Caco-2 (cell line): ENCODE measurements around the gene PRCD. TPM values are rescaled to one million over a fixed set of nuclear protein-coding genes. Genes with fewer than 3 reads are reported as not detected.
A peak's percentile ranks its signal among the peaks of the same experiment; 100 is the strongest.

ENCODE experiments used
- BruUV-seq: library from RNA; stranded (reverse); fragments of 400-500 nt; replicated peaks from 2 replicates; lab custom pipeline; 2021; lab: Mats Ljungman, UMichigan
- CTCF ChIA-PET: fragments of 300-600 bp; sonication (Branson Sonifier 250); formaldehyde crosslinking; loops from one replicate; lab custom pipeline; 2022; ENCODE audit warnings: antibody characterized with exemption; lab: Charles Lee
- POLR2A ChIA-PET: fragments of 300-600 bp; sonication (Branson Sonifier 250); formaldehyde crosslinking; loops from one replicate; lab custom pipeline; 2022; ENCODE audit warnings: antibody characterized with exemption; lab: Charles Lee
- DNase-seq, 2 experiments: peaks; one replicate each; pipeline versions ENCODE4 v3.0.0 to v3.0.0-alpha.2; 2020 to 2022
- H3K27me3 ChIP-seq: replicated peaks from 2 replicates; pipeline ENCODE4 v1.6.0; 2011; ENCODE audit warnings: low read length; ENCODE audit not compliant: control insufficient read depth, insufficient read depth
- H3K36me3 ChIP-seq: 2 replicates; pipeline ENCODE4 v1.5.1; 2011; ENCODE audit warnings: low read length; ENCODE audit not compliant: control insufficient read depth, insufficient read depth
- H3K4me1 ChIP-seq: fragments of 250-450 bp; sonication (Bioruptor Pico); 2 replicates; pipeline ENCODE4 v1.5.1; 2020; ENCODE audit warnings: mild to moderate bottlenecking
- H3K4me3 ChIP-seq: 2 replicates; pipeline ENCODE4 v1.5.1; 2011; ENCODE audit warnings: low read depth, mild to moderate bottlenecking, control low read depth, low read length
- H3K9me3 ChIP-seq: fragments of 250-450 bp; sonication (Bioruptor Pico); 2 replicates; pipeline ENCODE4 v1.5.1; 2020; ENCODE audit warnings: mild to moderate bottlenecking, moderate library complexity
- H3K27ac Mint-ChIP-seq: one replicate; pipeline ENCODE4 v1.8.0; 2022; ENCODE audit warnings: mixed read lengths; ENCODE audit not compliant: unreplicated experiment
- H3K27me3 Mint-ChIP-seq: one replicate; pipeline ENCODE4 v1.8.0; 2022; ENCODE audit warnings: mixed read lengths; ENCODE audit not compliant: insufficient read depth, unreplicated experiment
- H3K36me3 Mint-ChIP-seq: one replicate; pipeline ENCODE4 v1.8.0; 2022; ENCODE audit warnings: mild to moderate bottlenecking, mixed read lengths; ENCODE audit not compliant: insufficient read depth, unreplicated experiment
- H3K4me1 Mint-ChIP-seq: one replicate; pipeline ENCODE4 v1.8.0; 2022; ENCODE audit warnings: low read depth, mixed read lengths; ENCODE audit not compliant: unreplicated experiment
- H3K4me3 Mint-ChIP-seq: one replicate; pipeline ENCODE4 v1.8.0; 2022; ENCODE audit warnings: mild to moderate bottlenecking, moderate library complexity, mixed read lengths; ENCODE audit not compliant: unreplicated experiment
- H3K9me3 Mint-ChIP-seq: one replicate; pipeline ENCODE4 v1.8.0; 2022; ENCODE audit warnings: mixed read lengths; ENCODE audit not compliant: unreplicated experiment
- CTCF ChIP-seq, 2 experiments: fragments of 200-600 bp in 1 of 2; IDR thresholded peaks; 1 replicate in 1 of 2; 2 replicates in 1 of 2; pipeline versions ENCODE4 v1.5.1 to v1.8.0; 2011 to 2022; ENCODE audit warnings: antibody characterized with exemption in 1 of 2, control low read depth in 1 of 2, inconsistent platforms in 1 of 2, low read depth in 1 of 2, low read length in 1 of 2, mild to moderate bottlenecking in 1 of 2, moderate library complexity in 1 of 2; ENCODE audit not compliant: insufficient read depth in 1 of 2, severe bottlenecking in 1 of 2, unreplicated experiment in 1 of 2
- intact Hi-C: fragments of 100-400 bp; cut with micrococcal nuclease; formaldehyde crosslinking; loops from one replicate; pipeline ENCODE4 v1.10.0; 2022; ENCODE audit not compliant: unreplicated experiment
- total RNA-seq: library from RNA; stranded (reverse); gene quantifications from 2 replicates; pipeline ENCODE4 v1.2.3, GENCODE V29; 2022

PRCD gene
- total RNA-seq, 1 experiment from 2014 or later: not detected

DNA sequence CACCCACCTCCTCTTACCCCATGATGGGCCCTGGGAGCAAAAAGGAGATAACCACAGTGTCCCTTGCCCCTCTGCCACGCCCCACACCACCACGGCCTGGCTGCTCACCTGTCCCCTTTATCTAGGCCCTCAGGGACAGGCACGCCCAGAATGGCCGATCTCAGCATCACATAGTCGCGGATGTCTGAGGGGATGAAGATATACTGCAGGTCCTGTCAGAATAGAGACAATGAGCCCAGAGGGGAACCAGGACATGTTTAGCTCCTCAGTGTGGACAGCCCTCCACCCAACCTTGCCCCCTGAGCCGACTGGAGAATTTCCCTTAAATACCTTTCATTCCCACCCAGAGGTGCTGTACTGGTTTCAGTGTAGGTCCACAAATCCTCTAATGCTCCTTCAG lies 30.6 kb downstream of the PRCD start:
- intact Hi-C loops: no loop called here
- no peak for DNase-seq
- no peaks in the 10 kb centered on the region for H3K9me3 ChIP-seq
- TF ChIP-seq CTCF (IDR thresholded peaks at IDR 0.05; ENCODE audit: insufficient read depth in 1 of 2, low read depth in 1 of 2, low read length in 1 of 2, severe bottlenecking in 1 of 2, unreplicated experiment in 1 of 2): no peak
- H3K36me3 ChIP-seq: no peaks in the 10 kb centered on the region
- POLR2A ChIA-PET: no interaction called here
- Mint-ChIP-seq H3K27me3 (no peaks in the 10 kb centered on the region), H3K9me3 (no peaks in the 10 kb centered on the region), H3K4me1 (peaks cover 15% of the 10 kb centered on the region), H3K36me3 (peaks cover 63% of the 10 kb centered on the region), H3K4me3 (no peak overlapping the region), H3K27ac (peak overlapping the region; percentile 52)
- CTCF ChIA-PET: interaction anchor here (1.0 to 1.5 kb wide), 3 partner anchors 23 to 54 kb away, joined by 3 to 6 read pairs (median 4); no protein-coding TSS in a partner anchor
- H3K27me3 ChIP-seq: no peaks in the 10 kb centered on the region
- BruUV-seq: no TSS peak
- H3K4me3 ChIP-seq: no peak overlapping the region
- H3K4me1 ChIP-seq: peaks cover 20% of the 10 kb centered on the region

DNA sequence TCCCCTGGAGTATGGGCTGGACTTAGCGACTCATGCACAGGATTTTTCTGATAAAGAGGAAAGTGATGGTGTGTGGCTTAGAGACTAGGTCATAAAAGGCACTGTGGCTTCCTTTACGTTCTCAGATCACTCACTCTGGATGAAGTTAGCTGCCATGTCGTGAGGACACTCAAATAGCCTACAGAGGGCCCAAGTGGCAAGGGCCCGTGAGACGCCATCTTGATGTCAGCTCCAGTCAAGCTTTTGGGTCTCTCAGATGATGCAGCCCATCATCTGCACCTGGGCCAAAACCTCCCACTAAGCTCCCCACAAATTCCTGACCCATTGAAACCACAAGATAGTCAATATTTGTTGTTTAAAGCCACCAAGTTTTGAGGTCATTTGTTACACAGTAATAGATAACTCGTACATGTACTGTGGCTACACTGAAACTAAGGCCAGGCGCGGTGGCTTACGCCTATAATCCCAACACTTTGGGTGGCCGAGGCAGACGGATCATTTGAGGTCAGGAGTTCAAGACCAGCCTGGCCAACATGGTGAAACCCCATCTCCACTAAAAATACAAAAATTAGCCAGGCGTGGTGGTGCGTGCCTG lies 31.1 kb downstream of the PRCD start:
- Histone ChIP-seq H3K4me1 (peaks cover 18% of the 10 kb centered on the region), H3K36me3 (no peaks in the 10 kb centered on the region), H3K9me3 (no peaks in the 10 kb centered on the region), H3K4me3 (no peak overlapping the region), H3K27me3 (no peaks in the 10 kb centered on the region)
- H3K36me3 Mint-ChIP-seq: peaks cover 58% of the 10 kb centered on the region
- H3K4me3 Mint-ChIP-seq: no peak overlapping the region
- H3K9me3 Mint-ChIP-seq: no peaks in the 10 kb centered on the region
- peaks cover 11% of the 10 kb centered on the region for H3K4me1 Mint-ChIP-seq
- intact Hi-C loops: no loop called here
- no TSS peak for BruUV-seq
- CTCF ChIA-PET: interaction anchor here (0.8 to 1.5 kb wide), 2 partner anchors 53 to 100 kb away, joined by 3 to 4 read pairs; no protein-coding TSS in a partner anchor
- peak overlapping the region; percentile 52 for H3K27ac Mint-ChIP-seq
- POLR2A ChIA-PET: no interaction called here
- no peak for TF ChIP-seq CTCF (IDR thresholded peaks at IDR 0.05; ENCODE audit: insufficient read depth in 1 of 2, low read depth in 1 of 2, low read length in 1 of 2, severe bottlenecking in 1 of 2, unreplicated experiment in 1 of 2)
- DNase-seq: no peak
- H3K27me3 Mint-ChIP-seq: no peaks in the 10 kb centered on the region

DNA sequence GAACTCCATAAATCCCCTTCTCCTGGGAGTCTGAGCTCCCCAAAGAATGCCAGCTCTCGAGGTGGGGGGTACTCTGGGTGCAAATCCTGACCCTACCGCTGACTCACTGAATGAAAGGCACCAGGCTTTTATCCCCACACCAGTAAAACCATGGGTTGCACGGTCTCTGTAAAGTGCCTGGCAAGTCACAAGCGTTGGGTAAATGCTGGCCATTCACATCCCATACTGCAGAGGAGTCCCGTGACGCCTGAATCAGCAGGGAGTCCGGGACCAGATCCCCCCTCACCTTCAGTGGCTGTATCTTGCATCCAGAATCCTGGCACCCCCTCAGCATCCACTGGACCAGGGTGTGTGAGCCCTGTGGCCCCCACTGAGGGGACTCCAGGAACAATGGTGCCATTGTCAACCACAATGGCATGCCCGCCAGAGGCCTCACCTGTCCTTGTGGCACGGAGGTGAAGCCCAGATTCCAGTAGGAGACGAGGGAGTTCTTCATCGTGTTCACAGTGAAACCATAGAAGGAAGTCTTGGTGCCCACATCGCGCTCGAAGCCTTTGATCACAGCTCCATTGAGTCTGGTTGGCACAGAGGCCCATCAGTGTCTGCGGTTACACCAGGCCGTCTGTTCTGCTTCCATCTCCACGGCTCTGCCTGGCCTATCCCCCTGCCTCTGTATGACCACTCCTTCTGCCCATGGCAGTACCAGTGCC lies 32.5 kb downstream of the PRCD start:
- Histone ChIP-seq H3K9me3 (no peaks in the 10 kb centered on the region), H3K36me3 (no peaks in the 10 kb centered on the region), H3K27me3 (no peaks in the 10 kb centered on the region), H3K4me1 (peaks cover 17% of the 10 kb centered on the region), H3K4me3 (no peak overlapping the region)
- Mint-ChIP-seq H3K4me3 (no peak overlapping the region), H3K9me3 (no peaks in the 10 kb centered on the region), H3K4me1 (no peaks in the 10 kb centered on the region), H3K36me3 (peaks cover 44% of the 10 kb centered on the region), H3K27ac (no peak overlapping the region), H3K27me3 (no peaks in the 10 kb centered on the region)
- CTCF ChIA-PET: interaction anchor here (0.7 to 1.1 kb wide), 2 partner anchors 52 to 106 kb away, joined by 3 to 4 read pairs; no protein-coding TSS in a partner anchor
- DNase-seq: no peak
- BruUV-seq: no TSS peak
- intact Hi-C loops: no loop called here
- POLR2A ChIA-PET: interaction anchor here (1.0 kb wide), 1 partner anchor 41 kb away, joined by 3 read pairs; no protein-coding TSS in a partner anchor
- TF ChIP-seq CTCF (IDR thresholded peaks at IDR 0.05; ENCODE audit: insufficient read depth in 1 of 2, low read depth in 1 of 2, low read length in 1 of 2, severe bottlenecking in 1 of 2, unreplicated experiment in 1 of 2): no peak
